Parathyroid adenoma (tissue), 2 donors: ENCODE data around the gene PRMT2.

Source experiments
- H2AFZ ChIP-seq: fragments of 300-600 bp; sonication (generic); one replicate; pipeline ENCODE4 v1.7.0; 2017; ENCODE audit warnings: antibody characterized with exemption, mild to moderate bottlenecking
- H3K27ac ChIP-seq: fragments of 300-600 bp; sonication (generic); one replicate; pipeline ENCODE4 v1.7.0; 2017
- H3K27me3 ChIP-seq: fragments of 300-600 bp; sonication (generic); one replicate; pipeline ENCODE4 v1.7.0; 2017; ENCODE audit warnings: low read length; ENCODE audit not compliant: control insufficient read depth, insufficient read depth
- H3K36me3 ChIP-seq: fragments of 300-600 bp; sonication (generic); one replicate; pipeline ENCODE4 v1.7.0; 2017; ENCODE audit warnings: low read length; ENCODE audit not compliant: control insufficient read depth, insufficient read depth
- H3K4me1 ChIP-seq: fragments of 300-600 bp; sonication (generic); one replicate; pipeline ENCODE4 v1.7.0; 2017; ENCODE audit warnings: control low read depth
- H3K4me2 ChIP-seq: fragments of 300-600 bp; sonication (generic); one replicate; pipeline ENCODE4 v1.7.0; 2017; ENCODE audit warnings: low read length
- H3K4me3 ChIP-seq: fragments of 300-600 bp; sonication (generic); one replicate; pipeline ENCODE4 v1.7.0; 2017; ENCODE audit warnings: low read depth, low read length
- H3K79me2 ChIP-seq: fragments of 300-600 bp; sonication (generic); one replicate; pipeline ENCODE4 v1.7.0; 2017; ENCODE audit warnings: control low read depth
- H3K9ac ChIP-seq: fragments of 300-600 bp; sonication (generic); one replicate; pipeline ENCODE4 v1.7.0; 2017; ENCODE audit warnings: mild to moderate bottlenecking
- H3K9me3 ChIP-seq: fragments of 300-600 bp; sonication (generic); one replicate; pipeline ENCODE4 v1.7.0; 2017; ENCODE audit warnings: low read length; ENCODE audit not compliant: control insufficient read depth
- CTCF ChIP-seq: fragments of 300-600 bp; sonication (generic); IDR thresholded peaks from one replicate; pipeline ENCODE4 v1.7.0; 2017; ENCODE audit warnings: antibody characterized with exemption, mild to moderate bottlenecking
- donor health status: primary hyperparathyroidism.

Gene PRMT2

GRCh38 chr21:46651121-46651520 lies 15.6 kb downstream of the PRMT2 start:
- no peaks in the 10 kb centered on the region for H3K4me1 ChIP-seq
- TF ChIP-seq CTCF: no peak
- no peaks in the 10 kb centered on the region for H3K27me3 ChIP-seq
- no peak overlapping the region for H3K4me2 ChIP-seq
- H3K4me3 ChIP-seq: no peak overlapping the region
- H3K27ac ChIP-seq: no peak overlapping the region
- no peaks in the 10 kb centered on the region for H3K9me3 ChIP-seq
- no peaks in the 10 kb centered on the region for H3K36me3 ChIP-seq
- H2AFZ ChIP-seq: no peak overlapping the region
- H3K9ac ChIP-seq: no peak overlapping the region
- H3K79me2 ChIP-seq: peaks cover 5% of the 10 kb centered on the region

- H3K79me2 ChIP-seq: peaks cover 3% of the 10 kb centered on the region
- no peaks in the 10 kb centered on the region for H3K4me1 ChIP-seq
- H3K36me3 ChIP-seq: no peaks in the 10 kb centered on the region
Measured at GRCh38 chr21:46655230-46655629, 19.8 kb downstream of the PRMT2 start.

GRCh38 chr21:46656820-46657219 lies 21.3 kb downstream of the PRMT2 start:
- H3K27ac ChIP-seq: no peak overlapping the region
- no peak overlapping the region for H3K9ac ChIP-seq
- H3K36me3 ChIP-seq: no peaks in the 10 kb centered on the region
- H3K4me2 ChIP-seq: no peak overlapping the region
- no peak overlapping the region for H3K4me3 ChIP-seq
- no peak overlapping the region for H2AFZ ChIP-seq
- H3K27me3 ChIP-seq: no peaks in the 10 kb centered on the region
- no peaks in the 10 kb centered on the region for H3K9me3 ChIP-seq
- H3K4me1 ChIP-seq: no peaks in the 10 kb centered on the region
- H3K79me2 ChIP-seq: no peaks in the 10 kb centered on the region
- TF ChIP-seq CTCF: no peak

More at GRCh38 chr21:46655230-46655629, 19.8 kb downstream of the PRMT2 start:
- H3K4me3 ChIP-seq: no peak overlapping the region
- TF ChIP-seq CTCF: no peak
- no peak overlapping the region for H3K4me2 ChIP-seq
- no peaks in the 10 kb centered on the region for H3K9me3 ChIP-seq
- H3K27ac ChIP-seq: no peak overlapping the region
- H3K9ac ChIP-seq: no peak overlapping the region
- no peaks in the 10 kb centered on the region for H3K27me3 ChIP-seq
- no peak overlapping the region for H2AFZ ChIP-seq

GRCh38 chr21:46660505-46660904 lies 25.0 kb downstream of the PRMT2 start:
- no peaks in the 10 kb centered on the region for H3K4me1 ChIP-seq
- H3K4me2 ChIP-seq: no peak overlapping the region
- H3K27me3 ChIP-seq: no peaks in the 10 kb centered on the region
- H2AFZ ChIP-seq: no peak overlapping the region
- no peak overlapping the region for H3K4me3 ChIP-seq
- no peaks in the 10 kb centered on the region for H3K79me2 ChIP-seq
- TF ChIP-seq CTCF: no peak
- no peak overlapping the region for H3K27ac ChIP-seq
- H3K36me3 ChIP-seq: no peaks in the 10 kb centered on the region
- no peak overlapping the region for H3K9ac ChIP-seq
- no peaks in the 10 kb centered on the region for H3K9me3 ChIP-seq

- peak overlapping the region; percentile 28 for H3K4me2 ChIP-seq
- H3K27ac ChIP-seq: no peak overlapping the region
- H3K36me3 ChIP-seq: no peaks in the 10 kb centered on the region
- no peaks in the 10 kb centered on the region for H3K27me3 ChIP-seq
- no peaks in the 10 kb centered on the region for H3K9me3 ChIP-seq
- TF ChIP-seq CTCF: peak; percentile 28
- H2AFZ ChIP-seq: no peak overlapping the region
- H3K79me2 ChIP-seq: no peaks in the 10 kb centered on the region
- H3K9ac ChIP-seq: no peak overlapping the region
- no peaks in the 10 kb centered on the region for H3K4me1 ChIP-seq
- no peak overlapping the region for H3K4me3 ChIP-seq
Measured at GRCh38 chr21:46661211-46661625, 25.7 kb downstream of the PRMT2 start.
